Measurements from ENCODE around the gene DNAJA4.
"Not testable (repeated sequence)": the region's sequence is repeated elsewhere in the genome, so short reads cannot be mapped to it uniquely, and the experiment has no call there.

The DNAJA4 gene

DNA sequence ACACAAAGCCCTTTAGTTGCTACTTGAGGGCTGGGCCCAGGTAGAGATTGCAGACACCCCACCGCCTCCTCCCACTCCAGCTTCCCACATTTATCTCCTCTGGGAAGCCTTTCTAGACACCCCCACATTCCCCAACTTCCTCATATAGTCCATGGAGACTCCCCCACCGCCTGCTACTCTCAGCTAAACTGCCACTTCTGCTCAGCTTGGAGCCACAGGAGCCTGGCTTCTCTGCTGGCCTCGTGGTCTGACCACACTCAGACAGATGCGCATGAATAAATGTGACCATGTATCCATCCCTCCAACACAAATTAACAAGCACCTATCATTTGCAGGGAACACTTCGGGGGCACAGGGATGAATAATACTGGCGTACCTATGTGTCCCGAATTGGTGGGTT is 19.5 kb upstream of the DNAJA4 start:
- no peak for DNase-seq

GRCh38 chr15:78245392-78245791 is 19.0 kb upstream of the DNAJA4 start:
- DNase-seq: not testable (repeated sequence)

DNA sequence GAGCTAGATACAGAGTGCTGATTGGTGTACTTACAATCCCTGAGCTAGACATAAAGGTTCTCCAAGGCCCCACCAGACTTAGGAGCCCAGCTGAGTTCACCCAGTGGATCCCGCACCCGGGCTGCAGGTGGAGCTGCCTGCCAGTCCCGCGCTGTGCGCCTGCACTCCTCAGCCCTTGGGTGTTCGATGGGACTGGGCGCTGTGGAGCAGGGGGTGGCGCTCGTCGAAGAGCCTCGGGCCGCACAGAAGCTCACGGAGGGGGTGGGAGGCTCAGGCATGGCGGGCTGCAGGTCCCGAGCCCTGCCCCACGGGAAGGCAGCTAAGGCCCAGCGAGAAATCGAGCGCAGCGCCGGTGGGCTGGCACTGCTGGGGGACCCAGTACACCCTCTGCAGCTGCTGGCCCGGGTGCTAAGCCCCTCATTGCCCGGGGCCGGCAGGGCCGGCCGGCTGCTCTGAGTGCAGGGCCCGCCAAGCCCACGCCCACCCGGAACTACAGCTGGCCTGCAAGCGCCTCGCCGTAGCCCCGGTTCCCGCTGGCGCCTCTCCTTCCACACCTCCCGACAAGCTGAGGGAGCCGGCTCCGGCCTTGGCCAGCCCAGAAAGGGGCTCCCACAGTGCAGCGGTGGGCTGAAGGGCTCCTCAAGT is 18.3 kb upstream of the DNAJA4 start:
- DNase-seq: not testable (repeated sequence)

- no peak for DNase-seq
These were observed 16.5 kb upstream of the DNAJA4 start for GRCh38 chr15:78247911-78248310.

DNA sequence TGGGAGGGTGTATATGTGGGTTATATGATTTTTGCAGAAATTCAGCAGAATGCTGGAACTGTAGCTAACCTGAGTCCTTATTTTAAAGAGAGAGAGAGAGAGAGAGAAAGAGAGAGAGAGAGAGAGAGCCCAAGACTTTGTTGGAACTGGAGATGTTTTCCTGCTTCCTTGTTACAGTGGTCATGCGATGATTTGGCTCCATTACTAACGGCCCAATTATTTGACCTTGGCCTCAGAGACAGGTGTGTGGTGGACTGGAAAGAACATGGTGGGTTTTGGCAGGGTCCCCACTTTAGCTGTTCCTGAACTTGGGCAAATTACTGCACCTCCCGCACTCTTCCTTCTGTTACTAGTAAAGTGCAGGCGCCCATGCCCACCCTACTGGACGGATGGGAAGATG is 15.2 kb upstream of the DNAJA4 start:
- DNase-seq: no peak

GRCh38 chr15:78251136-78251535 is 13.2 kb upstream of the DNAJA4 start:
- no peak for DNase-seq

GRCh38 chr15:78255421-78256043 is 8.8 kb upstream of the DNAJA4 start:
- no peak for DNase-seq

DNA sequence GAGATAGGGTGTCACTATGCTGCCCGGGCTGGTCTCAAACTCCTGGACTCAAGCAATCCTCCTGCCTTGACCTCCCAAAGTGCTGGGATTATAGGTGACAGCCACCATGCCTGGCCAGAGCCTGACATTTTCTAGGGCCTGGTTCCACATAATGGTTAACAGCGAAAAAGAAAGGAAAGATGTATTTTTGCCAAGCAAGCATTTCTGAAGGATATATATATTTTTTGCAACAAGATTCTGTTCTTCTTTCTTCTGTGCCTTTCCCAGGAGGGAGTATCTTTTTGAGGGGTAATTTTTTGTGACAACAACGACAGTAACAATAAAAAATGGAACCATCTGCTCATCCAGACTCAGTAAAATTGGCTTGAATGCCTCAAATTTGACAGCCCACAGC is 8.3 kb upstream of the DNAJA4 start:
- no peak for DNase-seq

DNA sequence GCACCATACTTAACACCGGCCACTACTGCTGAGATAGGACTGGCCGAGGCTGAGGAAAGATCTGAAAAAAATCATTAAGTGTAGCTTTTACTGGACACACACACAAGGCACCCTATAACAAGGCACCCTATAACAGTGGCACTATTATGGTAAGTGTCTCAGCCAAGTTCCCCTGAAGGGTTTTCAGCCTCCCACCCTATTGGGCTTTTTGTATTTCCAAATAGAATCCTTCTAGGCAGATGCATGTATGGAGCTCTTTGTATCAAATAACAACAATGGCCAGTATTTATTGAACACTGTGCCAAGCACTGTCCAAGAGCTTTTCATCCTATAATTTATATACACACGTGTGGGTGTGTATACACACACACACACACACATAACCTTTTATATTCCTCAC is 6.7 kb upstream of the DNAJA4 start:
- DNase-seq: no peak

DNA sequence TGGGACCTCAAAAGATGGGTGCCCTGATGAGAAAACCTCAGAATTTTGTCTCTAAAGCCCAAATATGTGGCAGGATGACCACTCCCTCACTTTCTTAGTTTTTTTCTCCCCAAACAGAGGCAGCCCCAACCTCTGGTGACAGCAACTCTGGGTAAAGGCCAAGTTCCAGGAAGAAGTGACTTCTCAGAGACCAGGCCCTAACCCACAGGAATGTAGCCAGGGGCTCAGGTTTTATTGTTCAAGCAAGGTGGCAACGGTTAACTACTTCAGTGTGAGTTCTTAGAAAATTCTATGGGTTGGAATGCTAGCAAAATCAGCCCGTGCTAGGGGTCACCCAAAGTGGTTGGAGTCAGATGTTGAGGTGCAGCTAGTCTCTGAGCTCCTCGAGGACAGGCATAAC is 5.1 kb upstream of the DNAJA4 start:
- DNase-seq: peak; percentile 64

GRCh38 chr15:78260489-78260888 is 3.9 kb upstream of the DNAJA4 start:
- DNase-seq: no peak

GRCh38 chr15:78261062-78261461 is 3.3 kb upstream of the DNAJA4 start:
- no peak for DNase-seq

- DNase-seq: no peak
These were observed 996 bp upstream of the DNAJA4 start for GRCh38 chr15:78263351-78263781.

- no peak for DNase-seq
These were observed 457 bp upstream of the DNAJA4 start for GRCh38 chr15:78263907-78264303.

DNA sequence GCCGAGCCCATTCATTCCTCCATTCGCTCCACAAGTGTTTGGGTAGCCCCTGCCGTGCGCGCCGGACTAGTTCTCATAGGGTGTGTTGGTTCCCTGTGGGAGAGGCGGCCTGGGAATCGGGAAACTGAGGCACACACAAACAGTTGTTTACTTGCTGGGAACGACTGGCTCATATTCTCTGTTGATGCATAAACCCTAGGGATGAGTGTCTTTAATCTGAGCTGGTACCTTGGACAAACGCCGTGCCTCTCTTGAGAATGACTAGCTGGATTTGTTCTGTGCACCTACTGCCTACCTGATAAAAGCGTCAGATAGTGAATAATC is 737 bp downstream of the DNAJA4 start:
- no peak for DNase-seq

- no peak for DNase-seq
These were observed 1.4 kb downstream of the DNAJA4 start for GRCh38 chr15:78265752-78266224.

GRCh38 chr15:78266229-78266628 is 1.9 kb downstream of the DNAJA4 start:
- no peak for DNase-seq

- DNase-seq: no peak
These were observed 2.4 kb downstream of the DNAJA4 start for GRCh38 chr15:78266806-78267205.

GRCh38 chr15:78272316-78272715 is 8.0 kb downstream of the DNAJA4 start:
- no peak for DNase-seq

DNA sequence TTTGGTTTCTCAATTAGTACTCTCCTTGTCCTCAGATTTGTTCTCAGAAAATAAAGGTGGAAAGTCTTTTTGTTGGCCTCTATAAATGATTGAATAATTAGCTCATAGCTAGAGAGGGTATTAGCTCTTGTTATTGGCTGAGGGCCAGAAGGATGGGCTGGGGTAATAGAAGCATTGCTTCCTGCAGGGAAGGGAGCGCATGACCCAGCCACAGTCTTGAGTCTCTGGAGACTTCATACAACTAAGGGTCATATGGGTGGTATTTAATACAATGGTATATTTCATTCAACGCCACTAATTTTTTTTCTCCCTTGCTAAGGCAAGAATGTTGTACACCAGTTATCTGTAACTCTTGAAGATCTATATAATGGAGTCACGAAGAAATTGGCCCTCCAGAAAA is 8.4 kb downstream of the DNAJA4 start:
- DNase-seq: no peak

GRCh38 chr15:78274994-78275393 is 10.6 kb downstream of the DNAJA4 start:
- no peak for DNase-seq

- DNase-seq: peak; percentile 59
These were observed 11.9 kb downstream of the DNAJA4 start for GRCh38 chr15:78276064-78276943.

DNA sequence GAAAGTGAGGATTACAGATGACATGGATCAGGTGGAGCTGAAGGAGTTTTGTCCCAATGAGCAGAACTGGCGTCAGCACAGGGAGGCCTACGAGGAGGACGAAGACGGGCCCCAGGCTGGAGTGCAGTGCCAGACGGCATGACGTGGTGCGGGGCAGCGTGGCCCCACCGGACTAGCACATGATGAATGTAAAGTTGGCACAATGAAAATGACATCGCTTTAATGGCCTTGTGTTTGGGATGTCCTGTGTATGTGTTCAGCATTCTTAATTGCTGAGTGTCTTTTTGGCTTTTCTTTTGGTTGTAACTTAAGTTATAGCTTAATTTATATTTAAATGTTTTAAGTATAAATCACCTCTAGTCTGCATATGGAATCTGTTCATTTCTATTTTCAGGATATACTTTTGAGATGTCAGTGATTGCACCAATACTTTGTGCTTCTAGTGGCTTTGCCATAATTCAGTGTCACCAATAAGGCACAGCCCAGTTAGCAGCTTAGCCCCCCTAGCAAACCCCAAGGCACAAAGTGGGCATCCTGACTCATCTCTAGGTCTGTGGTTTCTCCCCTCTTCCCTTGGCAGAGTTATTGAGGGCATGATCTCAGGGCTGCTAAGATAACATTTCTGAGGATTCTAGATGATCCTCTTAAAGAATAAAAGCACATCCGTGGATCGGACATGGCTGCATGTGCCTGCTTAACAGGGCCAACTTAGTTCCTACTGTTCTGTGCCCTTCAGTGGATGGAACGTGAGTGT is 16.1 kb downstream of the DNAJA4 start:
- DNase-seq: no peak

Measured in islet precursor cell (in vitro differentiated cells).